Stimulated activated CD4-positive, alpha-beta T cell treated with anti-CD3 and anti-CD28 coated beads, Interleukin-1b, Interleukin-23, amount 100 ng/mL, for 48 hours (primary cell): ENCODE results near the gene KIR3DL2.
"Not testable (repeated sequence)": the region's sequence is repeated elsewhere in the genome, so short reads cannot be mapped to it uniquely, and the experiment has no call there.

ENCODE experiments used
- DNase-seq: peaks from one replicate; pipeline ENCODE4 v3.0.0-alpha.2; 2020

The KIR3DL2 gene

DNA sequence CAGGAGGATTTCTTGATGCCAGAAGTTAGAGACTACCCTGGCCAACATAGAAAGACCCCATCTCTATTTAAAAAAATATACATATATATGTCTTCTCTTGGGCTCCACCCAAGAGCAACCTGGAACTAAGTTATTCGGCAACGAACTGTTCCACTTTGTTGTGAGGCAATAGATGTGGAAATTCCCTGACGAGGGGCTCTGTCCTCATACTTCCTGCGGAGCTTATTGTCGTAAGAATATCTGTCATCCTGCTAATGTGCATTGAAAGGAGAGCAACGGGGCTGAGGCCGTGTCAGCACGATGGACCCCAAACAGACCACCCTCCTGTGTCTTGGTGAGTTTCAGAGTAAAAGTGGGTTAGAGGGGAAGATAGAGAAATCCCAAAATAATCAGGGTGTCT is 23.7 kb downstream of the KIR3DL2 start, which contains the start of gene FCAR:
Gene FCAR (plus strand): TSS at position 246 of the 400 bp plus-strand sequence. CDS start 55 bp downstream, at position 301.
- no peak for DNase-seq

- no peak for DNase-seq
Measured at GRCh38 chr19:54875506-54875905, 25.3 kb downstream of the KIR3DL2 start.

GRCh38 chr19:54877471-54877870 is 27.2 kb downstream of the KIR3DL2 start:
- DNase-seq: no peak

DNA sequence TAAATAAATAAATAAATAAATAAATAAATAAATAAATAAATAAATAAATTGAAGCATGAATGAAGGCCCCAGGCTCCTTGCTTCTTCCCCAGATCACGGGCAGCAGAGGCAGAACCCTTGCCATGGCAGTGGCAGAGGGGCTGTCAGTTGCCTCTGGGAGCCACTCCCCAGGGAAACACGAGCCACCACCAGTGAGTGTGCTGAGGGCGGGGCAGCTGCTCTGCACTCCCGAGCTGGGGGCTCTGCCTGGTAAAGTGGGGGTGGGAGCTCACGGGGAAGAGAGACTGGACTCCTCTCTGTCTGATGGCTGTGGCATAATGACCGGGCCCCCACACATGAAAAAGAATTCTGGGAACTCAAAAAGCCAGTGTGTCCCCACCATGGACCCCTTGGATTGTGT is 31.6 kb downstream of the KIR3DL2 start:
- DNase-seq: no peak

DNA sequence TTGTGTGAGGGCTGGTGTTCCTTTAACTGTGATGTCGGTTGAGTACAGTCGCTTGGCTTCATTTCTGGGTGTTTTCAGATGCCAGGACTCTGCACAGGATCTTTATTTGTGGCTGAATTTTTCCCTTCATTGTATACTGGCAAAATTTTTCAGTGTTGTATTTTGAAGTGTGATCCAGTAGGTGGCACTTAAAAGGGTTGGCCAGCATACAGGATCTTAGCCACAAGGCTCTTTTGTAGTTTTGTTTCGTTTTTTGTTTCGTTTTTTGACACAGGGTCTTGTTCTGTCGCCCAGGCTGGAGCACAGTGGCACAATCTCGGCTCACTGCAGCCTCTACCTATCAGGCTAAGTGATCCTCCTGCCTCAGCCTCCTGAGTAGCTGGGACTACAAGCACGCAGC is 32.5 kb downstream of the KIR3DL2 start:
- no peak for DNase-seq

DNA sequence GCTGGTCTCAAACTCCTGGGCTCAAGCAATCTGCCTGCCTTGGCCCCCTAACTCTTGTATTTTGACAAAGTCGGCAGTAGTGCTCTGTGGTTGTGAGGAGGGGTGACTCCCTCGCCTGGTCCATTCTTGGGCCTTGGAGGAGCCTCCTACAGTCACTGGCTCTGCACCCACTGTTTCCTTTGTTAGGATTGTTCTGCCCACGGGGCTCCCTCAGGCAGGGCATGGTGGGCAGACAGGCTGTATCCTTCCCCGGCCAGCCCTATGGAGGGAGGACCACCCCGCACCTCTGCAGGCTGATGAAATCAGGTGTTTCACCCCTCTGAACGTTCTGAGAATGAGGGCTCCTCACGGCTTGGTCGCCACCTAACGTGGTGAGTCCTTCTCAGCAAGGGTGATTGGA is 33.0 kb downstream of the KIR3DL2 start:
- no peak for DNase-seq

DNA sequence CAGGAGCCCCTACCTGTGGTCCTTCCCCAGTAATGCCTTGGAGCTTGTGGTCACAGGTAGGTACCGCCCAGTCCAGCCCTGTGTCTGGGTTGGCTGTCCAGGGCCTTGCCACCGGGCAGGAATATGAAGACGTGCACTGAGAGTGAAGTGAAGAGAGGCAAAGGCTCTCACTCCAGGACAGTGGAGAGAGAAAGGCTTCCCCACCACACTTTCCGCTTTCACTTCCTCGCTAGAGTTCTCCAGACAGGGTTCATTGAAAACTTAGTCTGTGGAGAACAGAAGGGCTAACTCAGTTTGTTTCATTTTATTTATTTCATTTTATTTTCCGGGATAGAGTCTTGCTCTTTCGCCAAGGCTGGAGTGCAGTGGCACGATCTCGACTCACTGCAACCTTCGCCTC is 38.0 kb downstream of the KIR3DL2 start:
- no peak for DNase-seq

GRCh38 chr19:54889566-54889965 is 39.3 kb downstream of the KIR3DL2 start:
- DNase-seq: no peak

DNA sequence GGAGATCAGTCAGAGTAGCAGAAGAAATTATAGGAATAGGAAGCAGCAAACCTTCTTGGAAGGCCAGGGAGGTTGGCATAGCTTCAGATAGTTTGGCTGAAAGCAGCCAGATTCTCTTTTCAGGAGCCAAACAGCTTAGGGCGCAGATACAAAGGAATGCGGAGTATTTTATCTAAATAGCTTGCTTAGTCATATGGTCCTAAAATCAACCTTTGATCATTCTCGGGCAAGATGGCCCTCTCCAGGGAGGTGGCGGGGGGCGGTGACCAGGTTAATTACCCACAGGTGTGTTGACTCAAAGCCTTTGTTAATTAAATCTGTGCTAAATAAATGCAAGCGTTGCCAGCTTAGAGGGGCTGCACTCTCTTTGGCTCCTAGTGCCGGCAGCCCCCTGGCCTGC is 43.2 kb downstream of the KIR3DL2 start:
- DNase-seq: no peak

- DNase-seq: not testable (repeated sequence)
Measured at GRCh38 chr19:54894106-54894505, 43.9 kb downstream of the KIR3DL2 start.

- no peak for DNase-seq
Measured at GRCh38 chr19:54896036-54896435, 45.8 kb downstream of the KIR3DL2 start.

GRCh38 chr19:54898685-54899084 is 48.4 kb downstream of the KIR3DL2 start:
- not testable (repeated sequence) for DNase-seq

DNA sequence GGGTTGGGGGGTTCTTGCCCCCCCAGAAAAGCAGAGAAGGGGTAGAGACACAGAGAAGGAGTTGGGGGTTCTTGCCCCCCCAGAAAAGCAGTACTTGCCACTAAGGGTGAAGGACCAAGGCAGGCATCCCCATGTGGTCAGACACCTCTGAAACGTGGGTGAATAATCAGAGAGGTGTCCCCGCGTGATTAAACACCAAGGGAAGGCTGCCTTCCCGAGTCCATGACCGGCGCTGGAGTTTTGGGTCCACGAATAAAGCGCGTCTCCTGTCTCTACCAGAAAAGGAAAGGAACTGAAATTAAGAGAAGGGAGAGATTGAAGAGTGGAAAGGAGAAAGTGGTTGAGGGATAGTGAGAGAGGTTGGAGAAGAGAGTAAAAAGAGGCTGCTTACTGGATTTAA is 49.4 kb downstream of the KIR3DL2 start:
- DNase-seq: not testable (repeated sequence)

DNA sequence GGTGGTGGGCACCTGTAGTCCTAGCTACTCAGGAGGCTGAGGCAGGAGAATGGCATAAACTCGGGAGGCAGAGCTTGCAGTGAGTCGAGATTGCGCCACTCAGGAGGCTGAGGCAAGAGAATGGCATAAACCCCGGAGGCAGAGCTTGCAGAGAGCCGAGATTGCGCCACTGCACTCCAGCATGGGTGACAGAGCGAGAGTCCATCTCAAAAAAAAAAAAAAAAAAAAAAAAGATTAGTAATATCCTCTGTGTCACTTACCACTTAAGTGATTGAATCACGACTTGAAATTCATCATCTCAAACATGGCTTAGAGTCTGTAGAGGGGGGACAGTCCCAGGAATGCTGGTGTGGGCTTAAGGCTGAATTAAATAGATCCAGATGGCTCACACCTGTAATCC is 50.9 kb downstream of the KIR3DL2 start:
- not testable (repeated sequence) for DNase-seq

- no peak for DNase-seq
Measured at GRCh38 chr19:54902061-54902460, 51.8 kb downstream of the KIR3DL2 start.

DNA sequence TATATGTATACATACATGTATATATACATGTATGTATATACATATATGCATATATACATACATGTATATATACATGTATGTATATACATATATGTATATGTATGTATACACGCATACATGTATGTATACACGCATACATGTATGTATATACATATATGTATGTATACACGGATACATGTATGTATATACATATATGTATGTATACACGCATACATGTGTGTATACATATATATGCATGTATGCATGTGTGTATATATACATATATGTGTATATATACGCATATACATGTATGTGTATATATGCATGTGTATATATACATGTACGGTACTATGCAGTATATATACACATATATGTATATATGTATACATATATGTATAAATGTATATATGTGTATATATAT is 53.1 kb downstream of the KIR3DL2 start:
- no peak for DNase-seq

DNA sequence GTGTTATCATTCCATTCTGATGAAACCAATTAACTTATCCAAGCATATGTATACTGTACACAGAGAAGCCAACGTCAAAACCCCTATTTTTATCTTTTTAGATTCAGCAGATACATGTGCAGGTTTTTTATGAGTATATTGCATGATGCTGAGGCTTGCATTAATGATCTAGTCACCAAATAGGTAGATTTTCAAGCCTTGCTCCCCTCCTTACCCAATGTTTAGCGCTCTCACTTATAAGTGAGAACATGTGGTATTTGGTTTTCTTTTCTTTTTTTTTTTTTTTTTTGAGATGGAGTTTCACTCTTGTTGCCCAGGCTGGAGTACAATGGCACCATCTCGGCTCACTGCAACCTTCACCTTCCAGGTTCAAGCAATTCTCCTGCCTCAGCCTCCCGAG is 54.0 kb downstream of the KIR3DL2 start:
- not testable (repeated sequence) for DNase-seq

DNA sequence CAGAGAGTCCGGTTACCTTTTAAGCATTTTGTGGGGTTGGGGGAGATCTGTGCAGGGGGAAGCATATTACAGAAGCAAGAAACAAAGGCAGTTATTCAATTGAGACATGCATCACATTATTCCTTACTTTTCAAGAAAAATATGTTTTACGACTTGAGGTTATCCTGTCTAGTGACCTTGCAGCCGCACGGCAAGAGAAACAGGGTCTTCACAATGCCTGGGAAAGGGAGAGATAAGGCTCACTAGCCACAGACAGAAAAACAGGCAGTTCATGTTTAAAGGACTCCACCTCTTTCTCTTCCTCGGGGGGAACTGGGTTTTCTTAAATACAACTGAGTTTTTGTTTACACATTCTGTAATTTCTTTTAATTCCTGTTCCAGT is 55.2 kb downstream of the KIR3DL2 start:
- DNase-seq: no peak

DNA sequence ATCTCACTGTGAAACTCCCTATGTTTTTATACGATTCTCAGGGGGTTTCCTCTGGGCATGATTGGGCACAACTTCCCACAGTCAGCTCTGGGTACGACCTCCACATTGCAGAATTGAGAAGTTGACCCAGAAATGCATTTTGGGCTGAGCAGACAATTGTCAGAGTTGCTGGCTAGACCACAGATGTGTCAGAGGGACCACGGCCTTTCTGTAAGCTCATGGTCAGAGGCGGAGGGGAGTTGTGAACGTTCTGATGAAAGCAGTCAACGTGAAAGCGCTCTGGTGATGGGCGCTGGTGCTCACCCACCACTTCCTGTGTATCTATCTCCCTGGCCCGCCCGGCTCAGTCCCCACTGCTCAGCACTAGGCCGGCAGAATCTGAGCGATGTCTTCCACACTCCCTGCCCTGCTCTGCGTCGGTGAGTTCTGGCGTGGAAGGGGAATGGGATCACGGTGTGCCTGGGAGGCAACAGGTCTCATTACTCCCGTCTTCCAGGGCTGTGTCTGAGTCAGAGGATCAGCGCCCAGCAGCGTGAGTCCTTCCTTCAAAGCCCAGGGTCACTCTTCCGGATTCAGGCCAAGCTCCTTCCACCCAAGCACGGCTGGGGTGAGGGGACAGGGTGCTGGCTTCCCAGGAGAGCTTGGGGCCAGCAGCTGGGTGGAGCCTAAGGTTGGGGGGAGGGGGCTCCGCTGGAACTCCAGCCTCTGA is 55.7 kb downstream of the KIR3DL2 start, which contains the start of gene NCR1:
Gene NCR1 (plus strand): TSS at position 346 of the 709 bp plus-strand sequence. CDS start 40 bp downstream, at position 386.
- DNase-seq: no peak

DNA sequence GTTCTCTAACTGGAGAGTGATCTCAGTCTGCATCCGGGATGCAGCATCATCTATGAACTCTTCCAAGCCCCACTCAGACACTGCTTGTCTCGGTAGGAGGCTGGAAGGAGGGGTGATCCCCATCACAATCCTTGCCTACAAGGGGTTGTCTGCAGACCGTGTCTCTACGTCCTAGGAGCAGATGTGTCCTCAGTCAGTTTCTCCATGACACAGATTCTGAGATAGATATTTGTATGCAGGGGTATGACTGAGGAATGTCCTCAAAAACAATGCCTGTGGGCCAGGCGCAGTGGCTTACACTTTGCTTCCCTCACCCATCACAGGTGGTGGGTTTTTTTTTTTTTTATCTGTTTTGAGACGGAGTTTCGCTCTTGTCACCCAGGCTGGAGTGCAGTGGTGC is 56.6 kb downstream of the KIR3DL2 start:
- no peak for DNase-seq

DNA sequence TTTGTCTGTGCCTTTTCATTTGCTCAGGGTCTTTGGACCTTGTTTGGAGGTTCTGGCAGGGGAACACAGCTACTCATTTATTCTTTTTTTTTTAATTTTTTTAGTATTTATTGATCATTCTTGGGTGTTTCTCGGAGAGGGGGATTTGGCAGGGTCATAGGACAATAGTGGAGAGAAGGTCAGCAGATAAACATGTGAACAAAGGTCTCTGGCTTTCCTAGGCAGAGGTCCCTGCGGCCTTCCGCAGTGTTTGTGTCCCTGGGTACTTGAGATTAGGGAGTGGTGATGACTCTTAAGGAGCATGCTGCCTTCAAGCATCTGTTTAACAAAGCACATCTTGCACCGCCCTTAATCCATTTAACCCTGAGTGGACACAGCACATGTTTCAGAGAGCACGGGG is 57.7 kb downstream of the KIR3DL2 start:
- not testable (repeated sequence) for DNase-seq
